Suppressor macrophage treated with lipopolysaccharide for 1 hour (primary cell): Measurements from ENCODE around the gene SKA1.

Experiments used
- DNase-seq, 3 donors: peaks; one replicate each; pipeline ENCODE4 v3.0.0-alpha.2; 2020 to 2022

Gene SKA1, protein sequence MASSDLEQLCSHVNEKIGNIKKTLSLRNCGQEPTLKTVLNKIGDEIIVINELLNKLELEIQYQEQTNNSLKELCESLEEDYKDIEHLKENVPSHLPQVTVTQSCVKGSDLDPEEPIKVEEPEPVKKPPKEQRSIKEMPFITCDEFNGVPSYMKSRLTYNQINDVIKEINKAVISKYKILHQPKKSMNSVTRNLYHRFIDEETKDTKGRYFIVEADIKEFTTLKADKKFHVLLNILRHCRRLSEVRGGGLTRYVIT

GRCh38 chr18:50374753-50375391 lies at the start of gene SKA1:
Gene SKA1, plus strand, starts transcription at chr18:50375046. Its CDS starts 785 bp downstream, at chr18:50375831.
- DNase-seq = peak; percentile 97 to 98 (median 97)

GRCh38 chr18:50327983-50328382 lies 46.9 kb upstream of the SKA1 start:
- no peak for DNase-seq

GRCh38 chr18:50330176-50330575 lies 44.7 kb upstream of the SKA1 start:
- DNase-seq = no peak

DNA sequence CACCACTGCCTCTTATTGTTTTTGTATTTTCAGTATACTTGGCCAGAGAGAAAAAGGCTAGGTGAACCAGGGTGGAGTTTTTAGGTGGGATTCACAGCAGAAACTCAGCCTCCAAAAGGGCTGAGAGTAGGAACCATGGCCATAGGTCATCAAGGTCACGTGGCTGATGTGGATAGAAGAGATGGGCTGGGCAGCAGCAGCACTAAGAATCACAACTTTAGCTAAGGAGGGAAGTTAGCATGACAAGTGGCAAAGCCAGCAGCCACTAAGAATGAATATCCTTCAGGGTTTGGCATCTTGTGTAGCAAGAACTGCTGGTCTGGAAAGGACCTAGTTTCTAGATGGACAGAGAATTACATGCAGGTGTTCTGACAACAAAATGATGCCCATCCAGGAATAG lies 43.2 kb upstream of the SKA1 start:
- no peak for DNase-seq

GRCh38 chr18:50334546-50335152 lies 40.2 kb upstream of the SKA1 start:
- no peak for DNase-seq

GRCh38 chr18:50338122-50338521 lies 36.7 kb upstream of the SKA1 start:
- peak in 2 of 3 donors; percentile 10 for DNase-seq

GRCh38 chr18:50338715-50339114 lies 36.1 kb upstream of the SKA1 start:
- no peak for DNase-seq

- peak in 1 of 3 donors; percentile 3 for DNase-seq
Measured at GRCh38 chr18:50340078-50340477, 34.8 kb upstream of the SKA1 start.

GRCh38 chr18:50341443-50341842 lies 33.4 kb upstream of the SKA1 start:
- no peak for DNase-seq

GRCh38 chr18:50350699-50351098 lies 24.1 kb upstream of the SKA1 start:
- DNase-seq = no peak

- peak; percentile 75 to 79 (median 79) for DNase-seq
Measured at GRCh38 chr18:50356036-50356945, 18.6 kb upstream of the SKA1 start.

DNA sequence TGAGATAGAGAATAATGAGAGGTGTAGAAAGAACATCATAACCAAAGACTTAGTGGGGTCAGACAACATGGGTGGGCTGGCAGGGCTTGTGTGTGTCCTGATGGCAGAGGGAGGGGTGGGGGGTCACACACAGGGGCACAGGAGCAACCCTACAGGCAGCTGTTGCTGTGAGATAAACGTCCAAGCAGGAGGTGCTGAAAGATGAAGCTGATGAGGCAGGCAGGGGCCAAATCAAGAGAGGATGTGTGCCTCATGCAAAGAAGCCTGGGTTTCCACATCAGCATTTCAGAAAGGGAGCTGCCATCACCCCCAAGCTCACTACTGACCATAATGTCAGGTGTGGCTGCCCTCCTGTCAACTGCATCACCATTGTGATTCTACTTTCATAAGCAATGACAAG lies 16.0 kb upstream of the SKA1 start:
- DNase-seq = no peak

DNA sequence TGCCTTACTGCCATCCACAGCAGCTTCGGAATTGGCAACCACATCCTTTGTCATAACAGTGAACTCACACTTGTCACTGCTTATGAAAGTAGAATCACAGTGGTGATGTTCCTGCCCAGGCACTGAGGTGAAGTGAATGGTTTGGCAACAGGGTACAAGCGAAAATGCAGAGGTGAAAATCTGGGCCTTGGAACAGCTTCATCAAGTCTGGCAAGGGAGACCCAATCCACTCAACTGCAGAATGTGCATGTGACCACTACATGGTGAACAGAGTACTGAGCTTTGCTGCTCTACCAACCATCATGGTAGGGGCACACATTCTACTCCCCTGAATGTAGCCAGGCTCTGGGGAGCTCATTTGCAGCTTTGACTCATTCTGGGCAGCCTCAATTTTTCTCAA lies 15.0 kb upstream of the SKA1 start:
- DNase-seq = no peak

DNA sequence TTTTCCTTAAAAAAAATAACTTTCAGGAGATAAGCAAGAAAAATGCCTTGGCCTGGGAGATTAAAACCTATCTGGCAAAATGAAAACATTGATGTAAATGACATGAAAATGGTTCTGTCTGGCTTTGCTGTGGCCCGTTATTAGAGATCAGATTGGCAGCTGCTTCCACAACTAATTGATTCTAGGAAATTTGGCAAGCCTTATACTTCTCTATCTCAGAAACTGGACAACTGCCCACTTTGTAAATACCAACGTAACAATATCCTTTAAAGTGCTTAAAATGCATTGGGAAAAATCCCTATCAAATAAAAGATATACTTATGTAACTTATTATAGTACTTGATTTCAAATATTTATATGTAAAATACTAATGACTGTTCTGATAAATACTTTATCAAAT lies 14.2 kb upstream of the SKA1 start:
- no peak for DNase-seq

- DNase-seq = no peak
Measured at GRCh38 chr18:50369672-50370071, 5.2 kb upstream of the SKA1 start.

DNA sequence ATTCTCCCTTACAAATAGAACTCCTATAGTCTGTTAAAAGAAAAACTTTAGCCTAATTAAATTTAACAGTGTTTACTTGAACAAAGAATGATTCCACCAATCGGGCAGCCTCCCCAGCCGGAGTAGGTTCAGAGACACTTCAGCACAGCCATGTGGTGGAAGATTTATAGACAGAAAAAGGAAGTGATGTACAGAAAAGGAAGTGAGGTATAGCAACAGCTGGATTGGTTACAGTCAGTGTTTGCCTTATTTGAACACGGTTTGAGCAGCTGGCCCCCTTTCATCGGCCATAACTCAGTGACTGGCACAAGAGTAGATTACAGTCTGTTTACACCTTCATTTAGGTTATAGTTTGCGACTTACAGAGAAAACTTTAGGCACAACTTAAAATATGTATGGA lies 2.1 kb upstream of the SKA1 start:
- peak; percentile 7 to 46 (median 31) for DNase-seq

DNA sequence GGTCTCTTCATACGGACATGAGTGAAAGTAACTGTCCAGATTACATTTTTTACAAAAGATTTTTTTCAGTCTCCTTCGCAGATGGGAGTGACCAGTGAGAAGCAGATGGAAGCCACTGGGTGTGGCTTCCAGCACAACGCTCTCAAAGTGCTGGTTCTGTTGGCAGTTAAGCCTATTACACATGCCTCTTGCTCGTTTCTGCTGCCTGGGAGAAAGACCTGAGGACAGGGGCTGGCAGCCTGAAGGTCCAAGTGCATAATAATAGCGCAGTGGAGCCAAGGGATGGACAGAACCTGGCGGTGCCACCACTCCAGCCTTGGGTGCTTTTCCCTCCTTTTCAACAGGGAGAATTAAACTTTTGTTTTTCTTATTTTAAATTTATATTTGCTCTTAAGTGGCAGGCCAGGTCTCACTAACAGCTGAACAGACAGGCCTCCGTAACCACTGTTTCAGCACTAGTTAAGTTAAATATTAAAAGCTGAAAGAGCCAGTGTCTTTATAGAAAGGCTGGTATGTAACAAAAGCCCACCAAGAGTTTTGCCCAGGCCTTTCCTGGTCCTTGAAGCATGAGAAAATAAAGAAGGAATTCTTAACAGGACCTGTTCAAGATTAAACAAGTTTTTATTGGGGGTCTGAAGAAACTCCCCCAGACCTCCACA lies 1.2 kb upstream of the SKA1 start:
- DNase-seq = no peak

DNA sequence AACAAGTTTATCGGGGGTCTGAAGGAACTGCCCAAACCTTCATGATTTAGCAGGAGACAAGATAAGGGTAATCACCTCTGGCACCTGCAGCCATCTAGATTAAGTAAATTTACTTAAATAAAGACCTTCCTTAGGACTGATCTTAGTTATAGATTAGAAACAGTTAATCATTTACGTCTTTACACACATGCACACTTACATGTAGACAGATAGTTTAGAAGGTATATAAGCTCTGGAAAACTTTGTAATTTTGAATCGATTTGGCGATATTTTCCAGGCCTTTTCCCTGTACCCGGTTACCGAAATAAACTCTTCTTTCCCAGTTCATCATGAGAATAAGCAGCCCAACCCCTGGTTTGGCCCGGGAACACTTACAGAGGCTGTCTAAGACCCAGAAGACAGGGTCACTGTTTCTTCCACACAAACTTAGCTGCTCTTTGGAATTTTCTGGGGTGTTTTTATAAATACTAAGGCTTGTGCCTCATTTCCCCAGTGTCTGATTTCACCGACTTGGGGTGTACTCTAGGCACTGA lies 560 bp upstream of the SKA1 start:
- DNase-seq = no peak

DNA sequence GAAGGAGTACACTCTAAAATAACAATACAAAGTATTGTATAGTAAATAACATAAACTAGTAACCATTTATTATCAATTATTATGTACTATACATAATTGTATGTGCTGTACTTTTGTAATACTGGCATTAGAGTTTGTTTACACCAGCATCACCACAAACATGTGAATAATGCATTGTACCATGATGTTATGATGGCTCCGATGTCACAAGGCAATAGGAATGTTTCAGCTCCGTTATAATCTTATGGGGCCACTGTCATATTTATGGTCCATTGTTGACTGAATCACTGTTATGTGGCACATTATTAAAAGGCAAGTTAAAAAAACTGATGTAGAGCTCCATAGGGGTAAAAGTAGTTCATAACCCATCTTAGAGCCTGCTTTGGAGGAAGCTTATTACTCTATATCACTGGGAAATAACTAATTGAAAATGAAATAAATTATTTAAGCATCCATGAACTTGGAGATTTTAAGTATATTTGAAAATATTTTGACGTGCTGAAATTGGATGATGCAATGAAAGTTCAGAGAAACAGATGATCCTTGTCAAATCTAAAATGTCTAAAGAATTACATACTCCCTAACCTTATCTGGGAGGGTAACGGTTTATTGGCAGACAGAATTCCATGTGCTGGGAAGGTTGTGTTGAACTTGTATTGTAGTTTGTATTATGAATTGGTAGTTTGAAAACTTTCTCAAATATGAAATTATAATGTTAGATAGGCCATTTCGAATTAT lies 2.4 kb downstream of the SKA1 start:
- no peak for DNase-seq

DNA sequence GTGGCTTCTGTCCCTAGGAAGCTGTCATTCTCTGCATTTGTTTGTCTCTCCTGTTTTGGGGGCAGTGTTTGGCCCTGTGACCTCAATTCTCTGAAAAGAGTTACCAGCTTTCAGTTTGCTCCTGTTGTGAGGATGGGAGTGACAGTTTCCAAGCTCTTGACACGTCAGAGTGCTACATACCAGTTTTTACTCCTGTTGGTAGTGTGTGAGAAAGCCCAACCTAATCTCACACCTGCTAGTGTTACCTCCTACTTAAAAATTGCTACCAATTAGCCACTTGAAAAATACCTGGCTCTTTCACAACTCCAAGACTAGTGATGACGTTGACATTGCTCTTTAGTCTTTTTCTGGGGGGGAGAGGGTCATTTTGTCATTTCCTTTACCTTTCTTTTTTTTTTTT lies 14.1 kb downstream of the SKA1 start:
- DNase-seq = no peak

DNA sequence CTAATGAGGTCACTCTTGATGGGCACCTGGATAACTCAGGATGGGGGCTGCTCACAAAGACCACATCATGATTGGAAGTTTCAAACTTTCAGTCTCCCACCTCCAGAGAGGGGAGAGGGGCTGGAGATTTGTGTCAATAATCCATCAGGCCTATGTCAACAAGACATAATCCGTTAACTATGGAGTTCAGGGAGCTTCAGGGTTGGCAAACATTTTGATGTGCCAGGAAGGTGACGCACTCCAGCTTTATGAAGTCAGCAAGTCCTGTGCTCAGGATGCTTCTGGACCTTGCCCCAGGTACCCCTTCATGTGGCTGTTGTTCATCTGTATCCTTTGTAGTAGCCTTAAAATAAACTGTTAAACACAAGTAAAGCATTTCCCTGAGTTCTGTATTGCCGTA lies 19.0 kb downstream of the SKA1 start:
- no peak for DNase-seq

- no peak for DNase-seq
Measured at GRCh38 chr18:50395093-50395492, 20.2 kb downstream of the SKA1 start.
